HG02884 (cell line): Measurements from ENCODE around the gene SRSF9.

Experiments used
- ATAC-seq: cut with Tn5 transposase; IDR thresholded peaks from one replicate; pipeline ENCODE4 v1.9.1; 2021; ENCODE audit warnings: mild to moderate bottlenecking, moderate library complexity; ENCODE audit not compliant: unreplicated experiment

SRSF9 gene

DNA sequence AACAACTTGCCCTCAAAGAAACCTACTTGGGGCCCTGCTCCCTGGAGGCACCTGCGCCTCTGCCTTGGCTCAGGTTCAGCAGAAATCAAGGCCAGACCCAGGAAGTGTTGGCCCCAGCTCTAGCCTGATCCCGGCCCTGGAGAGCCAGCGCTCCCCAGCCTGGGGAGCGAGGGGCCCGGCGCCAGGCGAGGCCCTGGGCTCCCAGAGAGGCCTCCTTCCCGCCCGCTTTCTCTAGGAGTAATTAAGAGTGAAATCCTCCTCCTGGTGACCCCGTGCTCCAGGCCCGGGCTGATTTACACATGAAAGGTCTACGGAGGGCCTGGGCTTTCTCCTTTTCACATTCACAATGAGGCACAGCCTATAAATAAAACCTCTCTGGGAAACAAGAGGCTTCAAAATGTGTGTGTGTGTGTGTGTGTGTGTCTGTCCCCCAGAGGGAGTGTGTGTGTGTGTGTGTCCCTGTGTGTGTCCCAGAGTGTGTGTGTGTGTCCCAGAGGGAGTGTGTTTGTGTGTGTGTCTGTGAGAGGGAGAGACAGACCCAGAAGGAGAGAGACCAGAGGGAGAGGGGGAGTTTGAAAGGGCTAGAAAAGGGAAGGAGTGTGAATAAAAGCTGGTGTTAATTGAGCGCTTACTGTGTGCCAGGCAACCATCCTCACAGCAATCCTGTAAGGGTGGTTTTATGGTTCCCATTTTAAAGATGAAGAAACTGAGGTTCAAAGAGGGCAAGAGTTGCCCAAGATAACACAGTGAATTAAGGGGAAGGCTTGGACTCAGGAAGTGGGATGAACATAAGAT is 55.5 kb downstream of the SRSF9 start:
- no peak for ATAC-seq

- ATAC-seq = no peak
These were observed 57.1 kb downstream of the SRSF9 start for GRCh38 chr12:120412421-120412820.
